Measurements from ENCODE around the gene FAF1. TPM values are rescaled to one million over a fixed set of nuclear protein-coding genes. Genes with fewer than 3 reads are reported as not detected.

Gene FAF1
- total and polyA plus RNA-seq, 2 of the 8 experiments (the other 6 are each of a cell fraction or from before 2014, with no cell fraction given): 10.8 to 65.9 TPM

DNA sequence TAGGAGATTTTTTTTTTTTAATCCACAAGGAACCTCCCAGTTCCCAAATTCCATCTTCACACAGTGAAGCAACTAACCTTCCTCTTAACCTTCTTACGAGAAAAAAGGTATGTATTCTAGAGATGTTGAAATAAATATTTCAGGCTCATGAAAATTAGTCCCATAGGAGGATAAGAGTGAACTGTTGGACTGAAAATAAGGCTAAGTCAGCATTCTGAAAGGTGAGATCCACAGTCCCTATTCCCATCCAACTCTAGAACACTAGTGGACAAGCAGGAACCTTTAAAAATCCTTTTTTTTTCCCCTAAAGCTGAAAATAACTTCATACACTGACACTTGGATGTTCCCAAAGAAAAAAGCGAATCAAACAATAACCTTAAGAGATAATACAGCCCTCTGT lies 44.4 kb downstream of the FAF1 start:
- no peak overlapping the region for H2BK15ac ChIP-seq (ENCODE audit: low read length)
- H3K14ac ChIP-seq (ENCODE audit: insufficient read length): no peak overlapping the region
- ChIA-PET CTCF (ENCODE audit: partially characterized antibody) (interaction anchor here (2.3 kb wide), 1 partner anchor 14 kb away, joined by 11 read pairs; no protein-coding TSS in a partner anchor), POLR2A (ENCODE audit: partially characterized antibody) (no interaction called here)
- H3K27me3 ChIP-seq (replicated peaks in 1 of 4; ENCODE audit: control insufficient read depth in 3 of 4, extremely low read depth in 1 of 4, insufficient read depth in 3 of 4, low read length in 3 of 4): no peaks in the 10 kb centered on the region
- peaks cover 0 to 5% of the 10 kb centered on the region in 2 experiments; a peak in 1 of 4 replicates for H3K9me3 ChIP-seq (ENCODE audit: insufficient read depth in 2 of 2, low read depth in 1 of 2, low read length in 1 of 2)
- no peak overlapping the region for H2BK120ac ChIP-seq (replicated peaks; ENCODE audit: low read depth, low read length)
- no peak overlapping the region for H4K5ac ChIP-seq (ENCODE audit: insufficient read length, low read depth, low read length)
- no peak overlapping the region for H3K4me3 ChIP-seq (ENCODE audit: extremely low read depth in 1 of 4, insufficient read depth in 2 of 4, low read depth in 3 of 4, low read length in 4 of 4)
- H4K8ac ChIP-seq (ENCODE audit: extremely low read depth, insufficient read depth, low read length): no peak overlapping the region
- FAIRE-seq: no peak
- no peak overlapping the region for H3K9ac ChIP-seq (replicated peaks in 1 of 4; ENCODE audit: extremely low read depth in 1 of 4, low read depth in 3 of 4, low read length in 3 of 4)
- H3K79me1 ChIP-seq (ENCODE audit: low read depth, low read length): peaks cover 4% of the 10 kb centered on the region
- no peak for DNase-seq (ENCODE audit: low read depth in 1 of 2, low spot score in 2 of 2)
- no peak overlapping the region for H2BK20ac ChIP-seq (ENCODE audit: low read length)
- no peak overlapping the region for H2AK5ac ChIP-seq (ENCODE audit: low read depth, low read length)
- no peak overlapping the region for H4K91ac ChIP-seq (replicated peaks; ENCODE audit: insufficient read length, low read length)
- H3K18ac ChIP-seq (ENCODE audit: extremely low read depth, low read length): no peak overlapping the region
- H3K4me2 ChIP-seq (ENCODE audit: insufficient read depth in 1 of 2, low read depth in 2 of 2, low read length in 2 of 2): no peak overlapping the region
- H3K56ac ChIP-seq (replicated peaks; ENCODE audit: insufficient read length, low read depth, low read length): no peak overlapping the region
- no peaks in the 10 kb centered on the region for H3K36me3 ChIP-seq (ENCODE audit: control insufficient read depth in 2 of 4, insufficient read depth in 4 of 4, low read length in 3 of 4)
- no peak overlapping the region for H3K23ac ChIP-seq (ENCODE audit: insufficient read length)
- no peak overlapping the region for H2BK12ac ChIP-seq (ENCODE audit: low read depth, low read length)
- H3K79me2 ChIP-seq (ENCODE audit: control insufficient read depth in 1 of 2, insufficient read depth in 2 of 2, low read length in 2 of 2): peaks cover 0 to 32% of the 10 kb centered on the region in 2 experiments; a peak in 2 of 4 replicates
- H3K4me1 ChIP-seq (replicated peaks in 1 of 4; ENCODE audit: control insufficient read depth in 3 of 4, insufficient read depth in 4 of 4, low read length in 3 of 4): peaks cover 0 to under 1% (median 0%) of the 10 kb centered on the region in 4 experiments; a peak in 1 of 7 replicates
- TF ChIP-seq SRF (IDR thresholded peaks at IDR 0.05; ENCODE audit: low read depth, low read length) (no peak), CREB1 (IDR thresholded peaks at IDR 0.05) (no peak), ASH2L (IDR thresholded peaks at IDR 0.05; ENCODE audit: low read length) (no peak), EP300 (IDR thresholded peaks at IDR 0.05; ENCODE audit: borderline replicate concordance in 1 of 2, low read depth in 2 of 2, low read length in 2 of 2) (no peak), ZNF274 (IDR thresholded peaks at IDR 0.05; ENCODE audit: borderline replicate concordance, extremely low read depth, low read length) (no peak), KDM5A (IDR thresholded peaks at IDR 0.05; ENCODE audit: low read length) (no peak), RFX5 (IDR thresholded peaks at IDR 0.05; ENCODE audit: borderline replicate concordance, low read depth, low read length) (no peak), CHD2 (IDR thresholded peaks at IDR 0.05; ENCODE audit: low read length) (no peak), SIRT6 (IDR thresholded peaks at IDR 0.05; ENCODE audit: low read length) (no peak), EGR1 (IDR thresholded peaks at IDR 0.05; ENCODE audit: borderline replicate concordance, low read depth, low read length) (no peak), NANOG (IDR thresholded peaks at IDR 0.05; ENCODE audit: insufficient read depth, low read depth, low read length, poor library complexity, severe bottlenecking) (no peak), TAF1 (IDR thresholded peaks at IDR 0.05; ENCODE audit: low read depth, low read length) (no peak), NRF1 (IDR thresholded peaks at IDR 0.05; ENCODE audit: low read depth, low read length) (no peak), HDAC2 (IDR thresholded peaks at IDR 0.05; ENCODE audit: borderline replicate concordance in 1 of 2, low read depth in 2 of 2, low read length in 2 of 2) (no peak), PHF8 (conservative IDR thresholded peaks at IDR 0.05; ENCODE audit: low read depth, low read length) (no peak)
- H3K27ac ChIP-seq (ENCODE audit: low read depth, low read length): no peak overlapping the region
- 87% methylated on average over 2 of the region's 2 CpGs; no CpG with 5 or more reads in 1 of the 2 experiments for WGBS, 2 experiments (ENCODE audit: extremely low coverage in 1 of 2, insufficient coverage in 1 of 2, insufficient read length in 1 of 2, insufficient replicate concordance in 2 of 2, low coverage in 1 of 2, low lambda C conversion rate in 2 of 2, missing lambda C conversion rate in 1 of 2)
- H3K4ac ChIP-seq (replicated peaks; ENCODE audit: insufficient read length, low read depth, low read length): no peak overlapping the region
- no peak overlapping the region for H2AFZ ChIP-seq (ENCODE audit: low read length)
- H3K23me2 ChIP-seq (ENCODE audit: low read depth, low read length): no peaks in the 10 kb centered on the region
- H2BK5ac ChIP-seq (ENCODE audit: low read depth, low read length): no peak overlapping the region
- peaks cover 0 to 2% of the 10 kb centered on the region in 2 experiments for H4K20me1 ChIP-seq (replicated peaks in 1 of 2; ENCODE audit: control insufficient read depth in 1 of 2, insufficient read depth in 2 of 2, low read length in 2 of 2)

Measured in H1 (cell line).